Measurements from ENCODE around the gene KRTAP4-11. TPM values are rescaled to one million over a fixed set of nuclear protein-coding genes. Genes with fewer than 3 reads are reported as not detected.

KRTAP4-11 gene
- total RNA-seq, 1 experiment from 2014 or later: not detected

DNA sequence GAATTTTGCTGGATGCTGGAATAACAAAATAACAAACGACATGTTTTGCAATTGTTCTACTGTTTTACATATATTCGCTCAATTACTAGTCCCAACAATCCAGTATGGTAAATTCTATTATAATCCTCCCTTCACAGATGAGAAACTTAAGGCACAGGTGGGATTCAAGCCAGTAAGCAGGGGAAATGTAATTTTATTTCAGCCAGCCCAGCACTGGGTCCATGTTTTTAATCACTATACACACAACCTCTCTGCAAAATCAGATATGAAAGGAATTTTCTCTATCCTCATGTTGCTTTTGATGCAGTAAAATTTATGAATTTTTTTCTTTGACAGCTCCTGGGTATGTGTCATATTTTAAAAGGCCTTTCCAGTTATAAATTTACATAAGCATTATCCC is 27.1 kb upstream of the KRTAP4-11 start:
- WGBS (ENCODE audit: extremely low coverage, insufficient read length, low lambda C conversion rate): no CpG with 5 or more reads among the region's 2 CpGs
- DNase-seq: no peak
- H2BK20ac ChIP-seq (ENCODE audit: low read depth, low read length, poor library complexity, severe bottlenecking): no peak overlapping the region
- no peak overlapping the region for H3K18ac ChIP-seq (ENCODE audit: insufficient read length, low read depth, low read length)
- H3K4ac ChIP-seq (ENCODE audit: low read depth, low read length): no peak overlapping the region
- H4K91ac ChIP-seq (ENCODE audit: insufficient read length, low read depth, low read length): no peak overlapping the region
- no peak overlapping the region for H3K4me3 Mint-ChIP-seq
- H2AK5ac ChIP-seq (ENCODE audit: insufficient read length, low read length): no peak overlapping the region
- H3K27me3 Mint-ChIP-seq (ENCODE audit: low read depth): no peaks in the 10 kb centered on the region
- H2BK15ac ChIP-seq (ENCODE audit: low read depth, low read length): no peak overlapping the region
- H3K27me3 ChIP-seq (ENCODE audit: insufficient read depth, low read length): no peaks in the 10 kb centered on the region
- no peak overlapping the region for H3K4me2 ChIP-seq (ENCODE audit: insufficient read depth, insufficient read length, low read length)
- H3K9ac ChIP-seq (ENCODE audit: extremely low read depth, insufficient read length, low read length): no peak overlapping the region
- no peak overlapping the region for H3T11ph ChIP-seq (ENCODE audit: low read length)
- no peak overlapping the region for H3K27ac Mint-ChIP-seq
- peaks cover 22 to 28% of the 10 kb centered on the region in 2 experiments for H3K9me3 Mint-ChIP-seq
- H2AFZ ChIP-seq (ENCODE audit: low read length): no peak overlapping the region
- H3K79me1 ChIP-seq (ENCODE audit: insufficient read depth, low read depth, low read length, poor library complexity, severe bottlenecking): no peaks in the 10 kb centered on the region
- TF ChIP-seq, protein P1, sequence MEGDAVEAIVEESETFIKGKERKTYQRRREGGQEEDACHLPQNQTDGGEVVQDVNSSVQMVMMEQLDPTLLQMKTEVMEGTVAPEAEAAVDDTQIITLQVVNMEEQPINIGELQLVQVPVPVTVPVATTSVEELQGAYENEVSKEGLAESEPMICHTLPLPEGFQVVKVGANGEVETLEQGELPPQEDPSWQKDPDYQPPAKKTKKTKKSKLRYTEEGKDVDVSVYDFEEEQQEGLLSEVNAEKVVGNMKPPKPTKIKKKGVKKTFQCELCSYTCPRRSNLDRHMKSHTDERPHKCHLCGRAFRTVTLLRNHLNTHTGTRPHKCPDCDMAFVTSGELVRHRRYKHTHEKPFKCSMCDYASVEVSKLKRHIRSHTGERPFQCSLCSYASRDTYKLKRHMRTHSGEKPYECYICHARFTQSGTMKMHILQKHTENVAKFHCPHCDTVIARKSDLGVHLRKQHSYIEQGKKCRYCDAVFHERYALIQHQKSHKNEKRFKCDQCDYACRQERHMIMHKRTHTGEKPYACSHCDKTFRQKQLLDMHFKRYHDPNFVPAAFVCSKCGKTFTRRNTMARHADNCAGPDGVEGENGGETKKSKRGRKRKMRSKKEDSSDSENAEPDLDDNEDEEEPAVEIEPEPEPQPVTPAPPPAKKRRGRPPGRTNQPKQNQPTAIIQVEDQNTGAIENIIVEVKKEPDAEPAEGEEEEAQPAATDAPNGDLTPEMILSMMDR (conservative IDR thresholded peaks at IDR 0.05): no peak
- no peak overlapping the region for H2BK5ac ChIP-seq (ENCODE audit: insufficient read length, low read length)
- no peak overlapping the region for H3K27ac ChIP-seq (ENCODE audit: insufficient read length, low read depth, low read length)
- no peak overlapping the region for H3K14ac ChIP-seq (ENCODE audit: insufficient read depth, low read length)
- no peaks in the 10 kb centered on the region for H3K4me1 ChIP-seq (ENCODE audit: insufficient read depth, low read length)
- no peaks in the 10 kb centered on the region for H3K79me2 ChIP-seq (ENCODE audit: insufficient read depth, low read length)
- no peaks in the 10 kb centered on the region for H4K20me1 ChIP-seq (ENCODE audit: control insufficient read depth, insufficient read depth, insufficient read length)
- H2BK120ac ChIP-seq (ENCODE audit: low read depth, low read length, poor library complexity, severe bottlenecking): no peak overlapping the region
- H3K4me1 Mint-ChIP-seq: peaks cover 2 to 13% of the 10 kb centered on the region in 2 experiments
- H3K23me2 ChIP-seq (ENCODE audit: insufficient read length, low read depth, low read length, poor library complexity, severe bottlenecking): no peaks in the 10 kb centered on the region
- peaks cover 11 to 34% (median 19%) of the 10 kb centered on the region in 3 experiments for H3K36me3 Mint-ChIP-seq (ENCODE audit: insufficient read depth in 1 of 3, low read depth in 3 of 3)
- no peak overlapping the region for H4K5ac ChIP-seq (ENCODE audit: insufficient read length, low read depth, low read length)
- peaks cover 5% of the 10 kb centered on the region for H3K9me3 ChIP-seq (ENCODE audit: control insufficient read depth, low read depth, low read length)
- H3K56ac ChIP-seq (ENCODE audit: insufficient read length, low read depth, low read length): no peak overlapping the region
- no peak overlapping the region for H4K8ac ChIP-seq (replicated peaks; ENCODE audit: insufficient read length, low read depth, low read length)
- no peak overlapping the region for H3K23ac ChIP-seq (ENCODE audit: insufficient read length, low read depth, low read length)
- H2BK12ac ChIP-seq (ENCODE audit: insufficient read length, low read depth, low read length): no peak overlapping the region

Measured in H9 (cell line).